HepG2 (cell line): ENCODE results near the gene PWWP2A. TPM values are rescaled to one million over a fixed set of nuclear protein-coding genes. Genes with fewer than 3 reads are reported as not detected.

ENCODE experiments used
- ATAC-seq: fragments of 200-7000 bp; cut with Tn5 transposase; 3 replicates; pipeline ENCODE4 v1.9.1; 2020; ENCODE audit warnings: mild to moderate bottlenecking, moderate library complexity
- BruUV-seq: library from RNA; stranded (reverse); fragments of 400-500 nt; replicated peaks from 2 replicates; lab custom pipeline; 2021; lab: Mats Ljungman, UMichigan
- CTCF ChIA-PET: fragments of 300-600 bp; formaldehyde crosslinking; extraction: SDS; loops from one replicate; lab custom pipeline; 2021; ENCODE audit warnings: low total read pairs, inconsistent platforms, low intra/inter-chr PET ratio; lab: Yijun Ruan, JAX
- POLR2A ChIA-PET: fragments of 350-600 bp; sonication (Branson Sonifier 250); formaldehyde crosslinking; loops from one replicate; lab custom pipeline; 2020; ENCODE audit warnings: antibody characterized with exemption, inconsistent platforms; lab: Yijun Ruan, JAX
- DNase-seq: peaks from one replicate; pipeline ENCODE4 v3.0.0-alpha.2; 2015; ENCODE audit warnings: low spot score
- FAIRE-seq: peaks from 3 replicates; lab custom pipeline; 2011; peaks lifted over from hg19 to GRCh38; lab: Jason Lieb, UNC
- H2AFZ ChIP-seq: one replicate; pipeline ENCODE4 v1.6.1; 2011; ENCODE audit warnings: low read length, inconsistent platforms
- H3K27ac ChIP-seq: fragments of 300-600 bp; 3 replicates; pipeline ENCODE4 v1.8.0; 2011; ENCODE audit warnings: mixed run types, mild to moderate bottlenecking, mixed read lengths, low read length, inconsistent platforms; ENCODE audit not compliant: insufficient read depth; ENCODE audit errors: extremely low read length
- H3K27me3 ChIP-seq, 2 experiments: fragments of 200-600 bp in 1 of 2; 2 replicates in 1 of 2; 3 replicates in 1 of 2; pipeline versions ENCODE4 v1.6.0 to v1.8.0; 2011; ENCODE audit warnings: low read length in 2 of 2, mild to moderate bottlenecking in 2 of 2, moderate library complexity in 2 of 2, inconsistent platforms in 1 of 2; ENCODE audit not compliant: insufficient read depth in 2 of 2, control insufficient read depth in 1 of 2
- H3K36me3 ChIP-seq, 2 experiments: fragments of 200-600 bp in 1 of 2; replicated peaks in 1 of 2; 2 replicates in 1 of 2; 3 replicates in 1 of 2; pipeline versions ENCODE4 v1.5.1 to v1.8.0; 2011; ENCODE audit warnings: low read length in 2 of 2, inconsistent platforms in 1 of 2; ENCODE audit not compliant: insufficient read depth in 2 of 2, control insufficient read depth in 1 of 2
- H3K4me1 ChIP-seq: 2 replicates; pipeline ENCODE4 v1.5.1; 2012; ENCODE audit warnings: low read length, inconsistent platforms; ENCODE audit not compliant: insufficient read depth
- H3K4me2 ChIP-seq: 2 replicates; pipeline ENCODE4 v1.6.0; 2011; ENCODE audit warnings: low read depth, low read length, inconsistent platforms
- H3K4me3 ChIP-seq, 3 experiments: fragments of 200-600 bp in 1 of 3; sonication (generic), shearing (Covaris generic) in 1 of 3; replicated peaks in 1 of 3; 2 replicates each; pipeline ENCODE4 v1.5.1; 2011 to 2016; ENCODE audit warnings: low read length in 3 of 3, inconsistent platforms in 2 of 3, low read depth in 2 of 3, mild to moderate bottlenecking in 2 of 3, control low read depth in 1 of 3, mixed read lengths in 1 of 3; ENCODE audit not compliant: insufficient read depth in 1 of 3
- H3K79me2 ChIP-seq: one replicate; pipeline ENCODE4 v1.6.1; 2011; ENCODE audit warnings: low read length, inconsistent platforms; ENCODE audit not compliant: insufficient read depth
- H3K9ac ChIP-seq: 2 replicates; pipeline ENCODE4 v1.6.0; 2011; ENCODE audit warnings: mild to moderate bottlenecking, low read depth, low read length, inconsistent platforms; ENCODE audit not compliant: insufficient read depth
- H3K9me3 ChIP-seq: 2 replicates; pipeline ENCODE4 v1.5.1; 2012; ENCODE audit warnings: mild to moderate bottlenecking, low read length
- H4K20me1 ChIP-seq: 2 replicates; pipeline ENCODE4 v1.6.0; 2011; ENCODE audit warnings: inconsistent platforms, mild to moderate bottlenecking, low read length, moderate library complexity; ENCODE audit not compliant: insufficient read depth
- CEBPB ChIP-seq: IDR thresholded peaks from 2 replicates; pipeline ENCODE4 v1.6.1; 2011; ENCODE audit warnings: low read depth, low read length, improper control_type of control experiment, borderline replicate concordance
- NR2F2 ChIP-seq: IDR thresholded peaks from 2 replicates; pipeline ENCODE4 v1.6.1; 2012; ENCODE audit warnings: low read depth, inconsistent platforms, borderline replicate concordance
- PITX1 ChIP-seq: sonication (generic); formaldehyde crosslinking; IDR thresholded peaks from 2 replicates; pipeline ENCODE4 v1.5.1; 2020; ENCODE audit warnings: mild to moderate bottlenecking, missing genetic modification reagents
- STAG1 ChIP-seq: sonication (generic); formaldehyde crosslinking; IDR thresholded peaks from 2 replicates; pipeline ENCODE4 v1.4.0; 2020; ENCODE audit warnings: missing genetic modification reagents
- WGBS: methylation state at CpG from one replicate; pipeline ENCODE4 v1.1.6; 2017; ENCODE audit warnings: low lambda C conversion rate; 5-methylcytosine and 5-hydroxymethylcytosine counted together
- in situ Hi-C: cut with HindIII; loops from 2 replicates; pipeline ENCODE4 v1.10.0; 2017; ENCODE audit warnings: low pct_unique_long_range_greater_than_20kb; ENCODE audit not compliant: extremely low pct_ligation_motif_present
- intact Hi-C: fragments of 100-400 bp; cut with micrococcal nuclease; formaldehyde crosslinking; loops from one replicate; pipeline ENCODE4 v1.10.0; 2022; ENCODE audit not compliant: unreplicated experiment
- polyA plus RNA-seq, 8 experiments: library from polyadenylated mRNA; depleted of rRNA in 3 of 8; stranded (reverse) in 7 of 8; unstranded in 1 of 8; fragments of >200 nt; fragmentation: Illumina TruSeq in 4 of 8; extraction: Trizol in 4 of 8; gene quantifications; 2 replicates each; pipeline versions ENCODE4 v1.2.1 to v1.2.3, GENCODE V29; 2011 to 2016; ENCODE audit warnings: low read depth in 4 of 8, missing spikeins in 1 of 8, mixed read lengths in 1 of 8; ENCODE audit not compliant: insufficient read depth in 1 of 8
- total RNA-seq, 5 experiments: library from RNA; depleted of rRNA; stranded (reverse); fragments of >200 nt; fragmentation: Illumina TruSeq; extraction: Trizol; gene quantifications; 2 replicates each; pipeline ENCODE4 v1.2.3, GENCODE V29; 2016; ENCODE audit warnings: low read depth in 1 of 5
- TF ChIP-seq, protein P1 (sequence below): sonication (generic); formaldehyde crosslinking; IDR thresholded peaks from 2 replicates; pipeline ENCODE4 v1.5.0; 2020; ENCODE audit warnings: mild to moderate bottlenecking, missing genetic modification reagents, moderate library complexity

PWWP2A gene
- total and polyA plus RNA-seq, 2 of the 13 experiments (the other 11 are each of a cell fraction or from before 2014, with no cell fraction given), result 7.3 to 16.9 TPM

DNA sequence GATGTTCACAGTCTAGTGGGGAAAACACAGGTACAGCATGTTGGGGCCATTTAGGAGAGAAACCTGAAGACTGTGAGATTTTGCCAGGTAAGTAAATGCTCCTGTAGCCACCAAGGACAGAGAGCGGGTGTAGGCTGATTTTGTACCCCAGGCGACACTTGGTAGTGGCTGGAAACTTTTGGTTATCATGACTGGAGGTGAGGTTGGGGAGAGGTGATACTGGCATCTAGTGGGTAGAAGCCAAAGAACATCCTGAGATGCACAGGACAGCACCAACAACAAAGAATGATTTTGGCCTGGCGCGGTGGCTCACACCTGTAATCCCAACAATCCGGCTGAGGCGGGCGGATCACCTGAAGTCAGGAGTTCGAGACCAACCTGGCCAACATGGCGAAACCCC, 38.8 kb upstream of the PWWP2A start:
- CTCF ChIA-PET, result no interaction called here
- peak; percentile 47; the same call in 2 of the 3 replicates for ATAC-seq
- intact Hi-C loops, result no loop called here

DNA sequence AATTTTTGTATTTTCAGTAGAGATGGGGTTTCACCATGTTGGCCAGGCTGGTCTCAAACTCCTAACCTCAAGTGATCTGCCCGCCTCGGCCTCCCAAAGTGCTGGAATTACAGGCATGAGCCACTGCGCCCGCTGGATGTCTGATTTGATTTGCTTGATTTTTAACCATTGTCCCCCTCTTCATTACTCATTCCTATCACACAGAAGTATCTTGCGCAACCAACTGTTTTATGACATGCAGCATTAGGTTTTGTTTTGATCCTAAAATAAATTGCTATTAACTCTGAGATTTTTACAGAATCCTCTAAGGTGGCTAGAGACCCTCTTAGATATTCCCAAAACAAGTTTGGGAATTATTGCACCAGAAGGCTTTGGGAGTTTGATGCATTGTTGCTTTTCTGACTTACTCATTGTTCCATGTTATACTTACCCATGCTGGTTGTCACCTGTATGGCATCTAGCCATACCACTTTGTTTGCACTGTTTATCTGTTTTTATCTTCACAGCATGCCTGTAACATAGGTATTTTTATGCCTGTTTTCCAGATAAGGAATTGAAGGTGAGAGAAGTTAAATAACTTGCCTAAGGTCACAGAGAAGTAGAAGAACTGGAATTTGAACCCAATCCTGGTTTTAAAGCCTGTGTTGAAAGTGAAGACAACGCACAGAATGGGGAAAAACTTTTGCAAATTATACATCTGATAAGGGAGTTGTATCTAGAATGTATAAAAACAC, 35.9 kb upstream of the PWWP2A start:
- Histone ChIP-seq H3K4me3 (no peak overlapping the region), H3K79me2 (no peaks in the 10 kb centered on the region), H3K4me2 (no peak overlapping the region), H3K4me1 (peaks cover 5% of the 10 kb centered on the region; the same call in 1 of the 2 replicates), H3K9me3 (no peaks in the 10 kb centered on the region), H3K27ac (no peak overlapping the region), H4K20me1 (no peaks in the 10 kb centered on the region), H3K27me3 (peaks cover 0 to under 1% of the 10 kb centered on the region in 2 experiments; a peak in 1 of 5 replicates), H3K36me3 (no peaks in the 10 kb centered on the region), H2AFZ (no peak overlapping the region), H3K9ac (no peak overlapping the region)
- 53% methylated on average over 6 of the region's 6 CpGs for WGBS
- in situ Hi-C loops (no loop called here), intact Hi-C loops (no loop called here)
- ATAC-seq, result no peak
- CTCF ChIA-PET, result no interaction called here
- no TSS peak for BruUV-seq
- FAIRE-seq, result no peak
- POLR2A ChIA-PET, result no interaction called here
- peak; percentile 79 for TF ChIP-seq CEBPB
- no peak for TF ChIP-seq PITX1 (CRISPR knock-in tag)
- no peak for DNase-seq

More for the DNA sequence above, 38.8 kb upstream of the PWWP2A start:
- no peak overlapping the region for H2AFZ ChIP-seq
- H3K27me3 ChIP-seq, result peaks cover 0 to 7% of the 10 kb centered on the region in 2 experiments; a peak in 1 of 5 replicates
- POLR2A ChIA-PET, result no interaction called here
- in situ Hi-C loops, result no loop called here
- no peak overlapping the region for H3K4me3 ChIP-seq
- no peaks in the 10 kb centered on the region for H3K79me2 ChIP-seq
- H3K9ac ChIP-seq, result no peak overlapping the region
- no peaks in the 10 kb centered on the region for H3K36me3 ChIP-seq
- 83% methylated on average over 9 of the region's 9 CpGs for WGBS
- FAIRE-seq, result no peak
- no TSS peak for BruUV-seq
- no peaks in the 10 kb centered on the region for H4K20me1 ChIP-seq
- H3K4me1 ChIP-seq, result peaks cover 10% of the 10 kb centered on the region; the same call in 1 of the 2 replicates
- no peak for DNase-seq
- H3K9me3 ChIP-seq, result no peaks in the 10 kb centered on the region
- H3K27ac ChIP-seq, result no peak overlapping the region
- H3K4me2 ChIP-seq, result no peak overlapping the region
- TF ChIP-seq STAG1 (CRISPR knock-in tag) (peak; percentile 19; the same call in 1 of the 2 replicates), NR2F2 (no peak)
- TF ChIP-seq, protein P1, sequence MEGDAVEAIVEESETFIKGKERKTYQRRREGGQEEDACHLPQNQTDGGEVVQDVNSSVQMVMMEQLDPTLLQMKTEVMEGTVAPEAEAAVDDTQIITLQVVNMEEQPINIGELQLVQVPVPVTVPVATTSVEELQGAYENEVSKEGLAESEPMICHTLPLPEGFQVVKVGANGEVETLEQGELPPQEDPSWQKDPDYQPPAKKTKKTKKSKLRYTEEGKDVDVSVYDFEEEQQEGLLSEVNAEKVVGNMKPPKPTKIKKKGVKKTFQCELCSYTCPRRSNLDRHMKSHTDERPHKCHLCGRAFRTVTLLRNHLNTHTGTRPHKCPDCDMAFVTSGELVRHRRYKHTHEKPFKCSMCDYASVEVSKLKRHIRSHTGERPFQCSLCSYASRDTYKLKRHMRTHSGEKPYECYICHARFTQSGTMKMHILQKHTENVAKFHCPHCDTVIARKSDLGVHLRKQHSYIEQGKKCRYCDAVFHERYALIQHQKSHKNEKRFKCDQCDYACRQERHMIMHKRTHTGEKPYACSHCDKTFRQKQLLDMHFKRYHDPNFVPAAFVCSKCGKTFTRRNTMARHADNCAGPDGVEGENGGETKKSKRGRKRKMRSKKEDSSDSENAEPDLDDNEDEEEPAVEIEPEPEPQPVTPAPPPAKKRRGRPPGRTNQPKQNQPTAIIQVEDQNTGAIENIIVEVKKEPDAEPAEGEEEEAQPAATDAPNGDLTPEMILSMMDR (CRISPR knock-in tag), result 0 out of 2 replicates have a peak, but pooled peaks have one; percentile 17
